H9 (cell line): Measurements from ENCODE around the gene FBXL20. TPM values are rescaled to one million over a fixed set of nuclear protein-coding genes. Genes with fewer than 3 reads are reported as not detected.

Source experiments
- DNase-seq: peaks from one replicate; pipeline ENCODE4 v3.0.0-alpha.2; 2017
- H2AFZ ChIP-seq: one replicate; pipeline ENCODE4 v1.6.1; 2013; ENCODE audit warnings: mild to moderate bottlenecking, low read length, control low read depth, moderate library complexity
- H2AK5ac ChIP-seq: 2 replicates; pipeline ENCODE4 v1.6.1; 2013; ENCODE audit warnings: low read length, control low read depth, mixed read lengths; ENCODE audit not compliant: insufficient read length
- H2BK120ac ChIP-seq: one replicate; pipeline ENCODE4 v1.6.1; 2013; ENCODE audit warnings: low read depth, mild to moderate bottlenecking, low read length, control low read depth, inconsistent platforms; ENCODE audit not compliant: poor library complexity, severe bottlenecking
- H2BK12ac ChIP-seq: 2 replicates; pipeline ENCODE4 v1.6.1; 2013; ENCODE audit warnings: low read length, control low read depth, mixed read lengths, low read depth; ENCODE audit not compliant: insufficient read length
- H2BK15ac ChIP-seq: 2 replicates; pipeline ENCODE4 v1.6.1; 2013; ENCODE audit warnings: low read depth, low read length, control low read depth
- H2BK20ac ChIP-seq: one replicate; pipeline ENCODE4 v1.6.1; 2013; ENCODE audit warnings: low read depth, mild to moderate bottlenecking, low read length, control low read depth, inconsistent platforms; ENCODE audit not compliant: poor library complexity, severe bottlenecking
- H2BK5ac ChIP-seq: 2 replicates; pipeline ENCODE4 v1.6.1; 2013; ENCODE audit warnings: low read length, control low read depth, mixed read lengths; ENCODE audit not compliant: insufficient read length
- H3K14ac ChIP-seq: 2 replicates; pipeline ENCODE4 v1.6.1; 2013; ENCODE audit warnings: low read length, control low read depth; ENCODE audit not compliant: insufficient read depth
- H3K18ac ChIP-seq: 2 replicates; pipeline ENCODE4 v1.6.1; 2013; ENCODE audit warnings: low read depth, mild to moderate bottlenecking, mixed read lengths, low read length, control low read depth; ENCODE audit not compliant: insufficient read length
- H3K23ac ChIP-seq: 2 replicates; pipeline ENCODE4 v1.6.1; 2013; ENCODE audit warnings: low read length, control low read depth, mixed read lengths, low read depth; ENCODE audit not compliant: insufficient read length
- H3K23me2 ChIP-seq: 2 replicates; pipeline ENCODE4 v1.6.1; 2013; ENCODE audit warnings: low read depth, mild to moderate bottlenecking, mixed read lengths, low read length, control low read depth; ENCODE audit not compliant: insufficient read length, poor library complexity, severe bottlenecking
- H3K27ac ChIP-seq: 2 replicates; pipeline ENCODE4 v1.5.1; 2013; ENCODE audit warnings: low read length, control low read depth, mixed read lengths, low read depth; ENCODE audit not compliant: insufficient read length
- H3K27me3 ChIP-seq: 2 replicates; pipeline ENCODE4 v1.6.1; 2013; ENCODE audit warnings: low read length, control low read depth, inconsistent platforms; ENCODE audit not compliant: insufficient read depth
- H3K4ac ChIP-seq: 2 replicates; pipeline ENCODE4 v1.6.1; 2013; ENCODE audit warnings: low read depth, mild to moderate bottlenecking, control low read depth, inconsistent platforms, low read length, moderate library complexity
- H3K4me1 ChIP-seq: 2 replicates; pipeline ENCODE4 v1.6.1; 2013; ENCODE audit warnings: low read length, control low read depth, inconsistent platforms; ENCODE audit not compliant: insufficient read depth
- H3K4me2 ChIP-seq: 2 replicates; pipeline ENCODE4 v1.6.1; 2013; ENCODE audit warnings: low read length, control low read depth, mixed read lengths; ENCODE audit not compliant: insufficient read length, insufficient read depth
- H3K56ac ChIP-seq: 2 replicates; pipeline ENCODE4 v1.6.1; 2013; ENCODE audit warnings: low read depth, mild to moderate bottlenecking, mixed read lengths, low read length, control low read depth; ENCODE audit not compliant: insufficient read length
- H3K79me1 ChIP-seq: 2 replicates; pipeline ENCODE4 v1.6.1; 2013; ENCODE audit warnings: low read depth, mild to moderate bottlenecking, moderate library complexity, low read length, control low read depth, inconsistent platforms; ENCODE audit not compliant: insufficient read depth, poor library complexity, severe bottlenecking
- H3K79me2 ChIP-seq: 2 replicates; pipeline ENCODE4 v1.6.1; 2013; ENCODE audit warnings: low read length, control low read depth, inconsistent platforms; ENCODE audit not compliant: insufficient read depth
- H3K9ac ChIP-seq: 2 replicates; pipeline ENCODE4 v1.6.1; 2013; ENCODE audit warnings: low read length, control low read depth, mixed read lengths; ENCODE audit not compliant: insufficient read length; ENCODE audit errors: extremely low read depth
- H3K9me3 ChIP-seq: one replicate; pipeline ENCODE4 v1.6.1; 2013; ENCODE audit warnings: low read depth, low read length, inconsistent platforms; ENCODE audit not compliant: control insufficient read depth
- H3T11ph ChIP-seq: one replicate; pipeline ENCODE4 v1.6.1; 2013; ENCODE audit warnings: mild to moderate bottlenecking, low read length, control low read depth, inconsistent platforms
- H4K20me1 ChIP-seq: one replicate; pipeline ENCODE4 v1.6.1; 2013; ENCODE audit not compliant: control insufficient read depth, insufficient read length, insufficient read depth
- H4K5ac ChIP-seq: 2 replicates; pipeline ENCODE4 v1.6.1; 2013; ENCODE audit warnings: low read depth, mild to moderate bottlenecking, mixed read lengths, low read length, control low read depth; ENCODE audit not compliant: insufficient read length
- H4K8ac ChIP-seq: replicated peaks from 2 replicates; pipeline ENCODE4 v1.6.1; 2013; ENCODE audit warnings: low read length, control low read depth, mixed read lengths, low read depth; ENCODE audit not compliant: insufficient read length
- H4K91ac ChIP-seq: 2 replicates; pipeline ENCODE4 v1.6.1; 2013; ENCODE audit warnings: low read depth, mild to moderate bottlenecking, moderate library complexity, mixed read lengths, low read length, control low read depth; ENCODE audit not compliant: insufficient read length
- H3K27ac Mint-ChIP-seq, 3 experiments: 2 replicates in 2 of 3; 3 replicates in 1 of 3; pipeline ENCODE4 v1.8.0; 2020 to 2021; ENCODE audit warnings: mixed read lengths in 3 of 3, mild to moderate bottlenecking in 1 of 3, moderate library complexity in 1 of 3
- H3K27me3 Mint-ChIP-seq: 2 replicates; pipeline ENCODE4 v1.8.0; 2021; ENCODE audit warnings: low read depth, mild to moderate bottlenecking, moderate library complexity, mixed read lengths
- H3K36me3 Mint-ChIP-seq, 3 experiments: 2 replicates in 2 of 3; 3 replicates in 1 of 3; pipeline ENCODE4 v1.8.0; 2020 to 2021; ENCODE audit warnings: low read depth in 3 of 3, mixed read lengths in 3 of 3; ENCODE audit not compliant: insufficient read depth in 1 of 3
- H3K4me1 Mint-ChIP-seq, 2 experiments: 2 replicates each; pipeline ENCODE4 v1.8.0; 2020; ENCODE audit warnings: mixed read lengths in 2 of 2
- H3K4me3 Mint-ChIP-seq, 2 experiments: 2 replicates in 1 of 2; 3 replicates in 1 of 2; pipeline ENCODE4 v1.8.0; 2020 to 2021; ENCODE audit warnings: mild to moderate bottlenecking in 2 of 2, mixed read lengths in 2 of 2, moderate library complexity in 1 of 2
- H3K9me3 Mint-ChIP-seq, 2 experiments: 2 replicates in 1 of 2; 3 replicates in 1 of 2; pipeline ENCODE4 v1.8.0; 2020; ENCODE audit warnings: mild to moderate bottlenecking in 2 of 2, mixed read lengths in 2 of 2, moderate library complexity in 1 of 2
- CTCF ChIP-seq: fragments of 200-600 bp; sonication (generic); conservative IDR thresholded peaks from 3 replicates; pipeline ENCODE4 v1.8.0; 2021; ENCODE audit warnings: antibody characterized with exemption, mild to moderate bottlenecking
- WGBS: extraction: QIAGEN DNeasy Blood & Tissue Kit; methylation state at CpG from one replicate; pipeline ENCODE4 v1.1.7; 2013; ENCODE audit warnings: missing lambda C conversion rate, low lambda C conversion rate, mixed read lengths; ENCODE audit not compliant: insufficient read length; ENCODE audit errors: extremely low coverage; 5-methylcytosine and 5-hydroxymethylcytosine counted together
- total RNA-seq: library from RNA; stranded (reverse); gene quantifications from 2 replicates; pipeline ENCODE4 v1.2.1, GENCODE V29; 2021

FBXL20 gene
- total RNA-seq, 1 experiment from 2014 or later, result 18.4 TPM

- Histone ChIP-seq H2BK5ac (no peak overlapping the region), H3K23me2 (peaks cover 13% of the 10 kb centered on the region), H2BK120ac (no peak overlapping the region), H2AFZ (no peak overlapping the region), H3K4ac (no peak overlapping the region), H4K20me1 (no peaks in the 10 kb centered on the region), H3T11ph (no peak overlapping the region), H4K5ac (no peak overlapping the region), H3K79me2 (no peaks in the 10 kb centered on the region), H3K18ac (no peak overlapping the region), H2BK20ac (no peak overlapping the region), H4K8ac (no peak overlapping the region), H2BK12ac (no peak overlapping the region), H3K27me3 (peaks cover 17% of the 10 kb centered on the region; the same call in 1 of the 2 replicates), H3K14ac (no peak overlapping the region), H3K79me1 (no peaks in the 10 kb centered on the region), H2BK15ac (no peak overlapping the region), H3K9me3 (no peaks in the 10 kb centered on the region), H4K91ac (no peak overlapping the region), H3K4me2 (no peak overlapping the region), H3K9ac (no peak overlapping the region), H3K4me1 (no peaks in the 10 kb centered on the region), H2AK5ac (no peak overlapping the region), H3K27ac (no peak overlapping the region), H3K23ac (no peak overlapping the region), H3K56ac (no peak overlapping the region)
- Mint-ChIP-seq H3K27ac (no peak overlapping the region), H3K36me3 (no peaks in the 10 kb centered on the region), H3K9me3 (no peaks in the 10 kb centered on the region), H3K27me3 (peaks cover 80% of the 10 kb centered on the region), H3K4me3 (no peak overlapping the region), H3K4me1 (peaks cover 16 to 26% of the 10 kb centered on the region in 2 experiments)
- WGBS, result no CpG with 5 or more reads among the region's 7 CpGs
- no peak for TF ChIP-seq CTCF
- DNase-seq, result no peak
Measured at GRCh38 chr17:39222151-39222550, 179.3 kb downstream of the FBXL20 start.
